ENCODE results near the gene RELCH. TPM values are rescaled to one million over a fixed set of nuclear protein-coding genes. Genes with fewer than 3 reads are reported as not detected.

Gene RELCH
- total and polyA plus RNA-seq, 7 donors: 3.5 to 13.4 (median 9.8) TPM

DNA sequence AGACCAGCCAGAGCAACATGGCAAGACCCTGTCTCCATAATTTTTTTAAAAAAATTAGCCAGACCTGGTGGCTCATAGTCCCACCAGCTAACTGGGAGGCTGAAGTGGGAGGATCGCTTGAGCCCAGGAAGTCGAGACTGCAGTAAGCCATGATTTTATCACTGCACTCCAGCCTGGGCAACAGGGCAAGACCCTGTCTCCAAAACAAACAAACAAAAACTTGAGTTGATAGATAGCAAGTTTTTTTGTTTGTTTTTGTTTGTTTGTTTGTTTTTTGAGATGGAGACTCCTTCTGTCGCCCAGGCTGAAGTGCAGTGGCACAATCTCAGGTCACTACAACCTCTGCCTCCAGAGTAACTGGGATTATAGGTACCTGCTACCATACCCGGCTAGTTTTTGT, 18.8 kb downstream of the RELCH start:
- no peaks in the 10 kb centered on the region for H3K9me3 ChIP-seq
- no peak overlapping the region for H3K4me3 ChIP-seq
- H3K27ac ChIP-seq: no peak overlapping the region
- DNase-seq (no peak), ATAC-seq (no peak)
- H3K27me3 ChIP-seq (ENCODE audit: insufficient read depth in 3 of 3, low read length in 2 of 3): no peaks in the 10 kb centered on the region
- no peaks in the 10 kb centered on the region for H3K36me3 ChIP-seq (ENCODE audit: insufficient read depth in 1 of 2, low read depth in 1 of 2)
- no peaks in the 10 kb centered on the region for H3K4me1 ChIP-seq
- 97% methylated on average over 4 of the region's 4 CpGs for WGBS, 3 donors
- no peak for TF ChIP-seq CTCF (IDR thresholded peaks at IDR 0.05)
- intact Hi-C loops (cut with DNase I): no loop called here

DNA sequence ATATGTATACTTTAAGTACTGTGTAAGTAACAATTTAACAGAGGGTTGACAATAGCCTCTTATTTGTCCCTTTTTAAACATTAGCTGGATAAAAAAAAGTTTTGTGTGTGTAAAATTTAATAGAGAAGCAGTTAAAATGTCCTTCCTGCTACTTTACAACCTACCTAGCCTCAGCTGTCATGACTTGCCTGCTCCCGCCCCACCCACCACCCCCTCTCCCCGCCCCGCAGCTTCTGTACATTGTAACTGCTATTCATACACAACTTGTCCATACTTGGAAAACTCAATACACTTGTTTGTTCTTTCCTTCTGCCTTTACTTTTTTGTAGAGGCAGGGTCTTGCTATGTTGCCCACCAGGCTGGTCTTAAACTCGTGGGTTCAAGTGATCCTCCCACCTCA, 19.5 kb downstream of the RELCH start:
- no peak overlapping the region for H3K27ac ChIP-seq
- no peak overlapping the region for H3K4me3 ChIP-seq
- 95 to 99% (median 96%) methylated on average over 4 of the region's 4 CpGs for WGBS, 3 donors
- H3K9me3 ChIP-seq: no peaks in the 10 kb centered on the region
- no peak for TF ChIP-seq CTCF (IDR thresholded peaks at IDR 0.05)
- no peaks in the 10 kb centered on the region for H3K4me1 ChIP-seq
- ATAC-seq (no peak), DNase-seq (no peak)
- intact Hi-C loops (cut with DNase I): no loop called here
- H3K27me3 ChIP-seq (ENCODE audit: insufficient read depth in 3 of 3, low read length in 2 of 3): no peaks in the 10 kb centered on the region
- peaks cover 0 to 3% of the 10 kb centered on the region in 2 donors for H3K36me3 ChIP-seq (ENCODE audit: insufficient read depth in 1 of 2, low read depth in 1 of 2)

- ATAC-seq (no peak), DNase-seq (no peak)
- no peaks in the 10 kb centered on the region for H3K9me3 ChIP-seq
Observed at GRCh38 chr18:62209046-62209445, 22.0 kb downstream of the RELCH start.

GRCh38 chr18:62210138-62210537, 23.1 kb downstream of the RELCH start:
- no peaks in the 10 kb centered on the region for H3K27me3 ChIP-seq (ENCODE audit: insufficient read depth in 3 of 3, low read length in 2 of 3)
- no peak overlapping the region for H3K27ac ChIP-seq
- WGBS, 3 donors: 98 to 100% (median 100%) methylated on average over 1 of the region's 1 CpG
- H3K36me3 ChIP-seq (ENCODE audit: insufficient read depth in 1 of 2, low read depth in 1 of 2): peaks cover 0 to 24% of the 10 kb centered on the region in 2 donors
- TF ChIP-seq CTCF (IDR thresholded peaks at IDR 0.05): no peak
- H3K4me1 ChIP-seq: no peaks in the 10 kb centered on the region
- H3K9me3 ChIP-seq: no peaks in the 10 kb centered on the region
- no peak for DNase-seq
- ATAC-seq: no peak
- intact Hi-C loops (cut with DNase I): no loop called here
- H3K4me3 ChIP-seq: no peak overlapping the region

More at GRCh38 chr18:62209046-62209445, 22.0 kb downstream of the RELCH start:
- H3K27ac ChIP-seq: no peak overlapping the region
- no peak for TF ChIP-seq CTCF (IDR thresholded peaks at IDR 0.05)
- H3K4me3 ChIP-seq: no peak overlapping the region
- H3K4me1 ChIP-seq: no peaks in the 10 kb centered on the region
- peaks cover 0 to 16% of the 10 kb centered on the region in 2 donors for H3K36me3 ChIP-seq (ENCODE audit: insufficient read depth in 1 of 2, low read depth in 1 of 2)
- intact Hi-C loops (cut with DNase I): no loop called here
- no peaks in the 10 kb centered on the region for H3K27me3 ChIP-seq (ENCODE audit: insufficient read depth in 3 of 3, low read length in 2 of 3)

DNA sequence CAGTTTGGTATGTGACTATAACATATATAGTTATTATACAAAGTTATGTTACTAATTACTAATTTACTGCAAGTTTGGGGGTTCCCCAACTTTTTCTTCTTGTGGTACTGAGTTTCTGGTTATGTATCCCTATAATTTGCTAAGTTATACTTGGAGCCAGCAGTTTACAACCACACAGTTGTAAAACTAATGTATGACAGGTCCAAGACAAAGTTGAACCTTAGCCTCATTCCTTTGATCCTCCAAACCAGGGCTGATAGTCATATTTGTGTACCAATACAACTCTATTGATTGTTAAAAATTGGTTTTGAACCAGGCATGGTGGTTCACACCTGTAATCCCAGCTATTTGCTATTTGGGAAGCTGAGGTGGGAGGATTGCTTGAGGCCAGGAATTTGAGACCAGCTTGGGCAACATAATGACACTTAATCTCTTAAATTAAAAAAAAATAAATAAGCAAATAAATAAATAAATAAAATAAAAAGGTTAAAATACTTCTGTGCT, 24.3 kb downstream of the RELCH start:
- H3K36me3 ChIP-seq (ENCODE audit: insufficient read depth in 1 of 2, low read depth in 1 of 2): peaks cover 0 to 24% of the 10 kb centered on the region in 2 donors

More for the DNA sequence above, 24.3 kb downstream of the RELCH start:
- H3K27ac ChIP-seq: no peak overlapping the region
- no peak for TF ChIP-seq CTCF (IDR thresholded peaks at IDR 0.05)
- intact Hi-C loops (cut with DNase I): no loop called here
- H3K9me3 ChIP-seq: no peaks in the 10 kb centered on the region
- H3K4me3 ChIP-seq: no peak overlapping the region
- H3K27me3 ChIP-seq (ENCODE audit: insufficient read depth in 3 of 3, low read length in 2 of 3): no peaks in the 10 kb centered on the region
- no peak for ATAC-seq
- no peaks in the 10 kb centered on the region for H3K4me1 ChIP-seq
- DNase-seq: no peak

All from psoas muscle (tissue), 8 donors.